HepG2 (cell line): Measurements from ENCODE around the gene SYMPK. TPM values are rescaled to one million over a fixed set of nuclear protein-coding genes. Genes with fewer than 3 reads are reported as not detected.

ENCODE experiments used
- ADNP ChIP-seq: sonication (generic); formaldehyde crosslinking; IDR thresholded peaks from 2 replicates; pipeline ENCODE4 v1.4.0; 2020; ENCODE audit warnings: missing genetic modification reagents
- ARNTL ChIP-seq: sonication (generic); formaldehyde crosslinking; IDR thresholded peaks from 2 replicates; pipeline ENCODE4 v1.4.0; 2020; ENCODE audit warnings: mild to moderate bottlenecking, missing genetic modification reagents
- DMTF1 ChIP-seq: sonication (generic); formaldehyde crosslinking; IDR thresholded peaks from 2 replicates; pipeline ENCODE4 v1.4.0; 2020; ENCODE audit warnings: mild to moderate bottlenecking, missing genetic modification reagents
- DNMT3B ChIP-seq: conservative IDR thresholded peaks from 2 replicates; pipeline ENCODE4 v1.6.1; 2016; ENCODE audit warnings: missing biosample characterization, control low read depth
- GATAD1 ChIP-seq: IDR thresholded peaks from 2 replicates; pipeline ENCODE4 v1.6.1; 2016; ENCODE audit warnings: missing genetic modification reagents, missing compliant biosample characterization
- GFI1 ChIP-seq: sonication (generic); formaldehyde crosslinking; IDR thresholded peaks from 2 replicates; pipeline ENCODE4 v1.5.0; 2020; ENCODE audit warnings: missing genetic modification reagents, mild to moderate bottlenecking, borderline replicate concordance
- GTF3A ChIP-seq: sonication (generic); formaldehyde crosslinking; conservative IDR thresholded peaks from 2 replicates; pipeline ENCODE4 v1.4.0; 2020; ENCODE audit warnings: mild to moderate bottlenecking, missing genetic modification reagents
- IRX3 ChIP-seq: sonication (generic); formaldehyde crosslinking; IDR thresholded peaks from 2 replicates; pipeline ENCODE4 v1.8.1; 2023; ENCODE audit warnings: mild to moderate bottlenecking, low read depth, missing genetic modification reagents, borderline replicate concordance
- JUN ChIP-seq: sonication (generic); formaldehyde crosslinking; IDR thresholded peaks from 2 replicates; pipeline ENCODE4 v1.4.0; 2020; ENCODE audit warnings: mild to moderate bottlenecking, missing genetic modification reagents
- MXD4 ChIP-seq: IDR thresholded peaks from 2 replicates; pipeline ENCODE4 v1.6.1; 2016; ENCODE audit warnings: mild to moderate bottlenecking, missing biosample characterization, missing genetic modification reagents
- NFIB ChIP-seq: sonication (generic); formaldehyde crosslinking; IDR thresholded peaks from 2 replicates; pipeline ENCODE4 v1.9.0; 2021; ENCODE audit warnings: missing genetic modification reagents, mild to moderate bottlenecking, borderline replicate concordance
- REST ChIP-seq, 2 experiments: IDR thresholded peaks; 2 replicates each; pipeline ENCODE4 v1.6.1; 2011 to 2012; ENCODE audit warnings: low read length in 2 of 2, borderline replicate concordance in 1 of 2, low read depth in 1 of 2, mild to moderate bottlenecking in 1 of 2, moderate library complexity in 1 of 2
- SRSF9 ChIP-seq: fragments of 200-400 bp; formaldehyde crosslinking; IDR thresholded peaks from 2 replicates; pipeline ENCODE4 v1.6.1; 2018; ENCODE audit warnings: borderline replicate concordance, mild to moderate bottlenecking, low read depth, low read length; ENCODE audit not compliant: insufficient read depth, poor library complexity, severe bottlenecking
- THAP7 ChIP-seq: sonication (generic); formaldehyde crosslinking; IDR thresholded peaks from 2 replicates; pipeline ENCODE4 v1.8.1; 2023; ENCODE audit warnings: mild to moderate bottlenecking, missing genetic modification reagents
- ZFX ChIP-seq: sonication (generic); formaldehyde crosslinking; IDR thresholded peaks from 2 replicates; pipeline ENCODE4 v1.4.0; 2020; ENCODE audit warnings: mild to moderate bottlenecking, low read depth, missing genetic modification reagents, moderate library complexity
- ZGPAT ChIP-seq: IDR thresholded peaks from 2 replicates; pipeline ENCODE4 v1.6.1; 2016; ENCODE audit warnings: mild to moderate bottlenecking
- ZNF205 ChIP-seq: IDR thresholded peaks from 2 replicates; pipeline ENCODE4 v1.6.1; 2018; ENCODE audit warnings: missing biosample characterization, missing genetic modification reagents
- ZNF207 ChIP-seq: fragments of 450-650 bp; IDR thresholded peaks from 2 replicates; pipeline ENCODE4 v1.6.1; 2016; ENCODE audit warnings: antibody characterized with exemption, borderline replicate concordance
- ZNF333 ChIP-seq: sonication (generic); formaldehyde crosslinking; IDR thresholded peaks from 2 replicates; pipeline ENCODE4 v1.4.0; 2020; ENCODE audit warnings: mild to moderate bottlenecking, missing genetic modification reagents, borderline replicate concordance
- ZNF510 ChIP-seq: sonication (generic); formaldehyde crosslinking; IDR thresholded peaks from 2 replicates; pipeline ENCODE4 v1.4.0; 2020; ENCODE audit warnings: low read depth, mild to moderate bottlenecking, missing genetic modification reagents
- ZNF790 ChIP-seq: sonication (generic); formaldehyde crosslinking; IDR thresholded peaks from 2 replicates; pipeline ENCODE4 v1.8.0; 2022; ENCODE audit warnings: missing genetic modification reagents, mild to moderate bottlenecking, borderline replicate concordance
- polyA plus RNA-seq, 8 experiments: library from polyadenylated mRNA; depleted of rRNA in 3 of 8; stranded (reverse) in 7 of 8; unstranded in 1 of 8; fragments of >200 nt; fragmentation: Illumina TruSeq in 4 of 8; extraction: Trizol in 4 of 8; gene quantifications; 2 replicates each; pipeline versions ENCODE4 v1.2.1 to v1.2.3, GENCODE V29; 2011 to 2016; ENCODE audit warnings: low read depth in 4 of 8, missing spikeins in 1 of 8, mixed read lengths in 1 of 8; ENCODE audit not compliant: insufficient read depth in 1 of 8
- total RNA-seq, 5 experiments: library from RNA; depleted of rRNA; stranded (reverse); fragments of >200 nt; fragmentation: Illumina TruSeq; extraction: Trizol; gene quantifications; 2 replicates each; pipeline ENCODE4 v1.2.3, GENCODE V29; 2016; ENCODE audit warnings: low read depth in 1 of 5

The SYMPK gene
- total and polyA plus RNA-seq, 2 of the 13 experiments (the other 11 are each of a cell fraction or from before 2014, with no cell fraction given): 21.9 to 55.7 TPM

- TF ChIP-seq ZNF790 (no peak), ZNF205 (CRISPR knock-in tag) (peak; percentile 77; the same call in 1 of the 2 replicates), GFI1 (CRISPR knock-in tag) (0 out of 2 replicates have a peak, but pooled peaks have one; percentile 14), ZNF333 (CRISPR knock-in tag) (no peak), SRSF9 (no peak), ZNF207 (no peak), MXD4 (CRISPR knock-in tag) (no peak), NFIB (CRISPR knock-in tag) (no peak), IRX3 (CRISPR knock-in tag) (no peak), ZFX (CRISPR knock-in tag) (no peak), DMTF1 (CRISPR knock-in tag) (no peak), ADNP (CRISPR knock-in tag) (peak; percentile 90; the same call in 1 of the 2 replicates), ARNTL (CRISPR knock-in tag) (peak; percentile 72), GTF3A (CRISPR knock-in tag) (no peak), ZGPAT (CRISPR knock-in tag) (no peak), THAP7 (no peak), ZNF510 (CRISPR knock-in tag) (no peak), DNMT3B (CRISPR knock-in tag) (no peak), GATAD1 (peak; percentile 48; the same call in 1 of the 2 replicates), REST (IDR thresholded peaks at IDR 0.05; ENCODE audit: borderline replicate concordance in 1 of 2, low read depth in 1 of 2, low read length in 2 of 2) (peak in 1 of 2 experiments; percentile 31; a peak in 1 of 4 replicates), JUN (no peak)
Measured at GRCh38 chr19:45863840-45864628, 1.1 kb upstream of the SYMPK start, which contains the start of gene FOXA3 (continued).
